Retinal pigment epithelial cell (primary cell): ENCODE measurements around the gene RPTOR.

Experiments used
- DNase-seq: peaks from one replicate; pipeline ENCODE4 v3.0.0-alpha.2; 2010; ENCODE audit warnings: low read depth
- H3K4me3 ChIP-seq: 2 replicates; pipeline ENCODE4 v1.5.1; 2011; ENCODE audit warnings: mild to moderate bottlenecking, low read length, control low read depth, moderate library complexity
- CTCF ChIP-seq: conservative IDR thresholded peaks from 2 replicates; pipeline ENCODE4 v1.5.1; 2011; ENCODE audit warnings: low read depth, low read length, control low read depth, inconsistent platforms

The RPTOR gene

GRCh38 chr17:80936218-80936617 is 391.6 kb downstream of the RPTOR start:
- TF ChIP-seq CTCF, result no peak
- no peak for DNase-seq
- no peak overlapping the region for H3K4me3 ChIP-seq

- TF ChIP-seq CTCF, result no peak
- no peak for DNase-seq
- H3K4me3 ChIP-seq, result no peak overlapping the region
These were observed 392.1 kb downstream of the RPTOR start for GRCh38 chr17:80936723-80937122.

GRCh38 chr17:80937462-80938381 is 393.1 kb downstream of the RPTOR start:
- no peak overlapping the region for H3K4me3 ChIP-seq
- DNase-seq, result no peak
- no peak for TF ChIP-seq CTCF

- no peak overlapping the region for H3K4me3 ChIP-seq
- no peak for TF ChIP-seq CTCF
- no peak for DNase-seq
These were observed 393.9 kb downstream of the RPTOR start for GRCh38 chr17:80938556-80938955.

- TF ChIP-seq CTCF, result no peak
- no peak overlapping the region for H3K4me3 ChIP-seq
- DNase-seq, result no peak
These were observed 394.8 kb downstream of the RPTOR start for GRCh38 chr17:80939151-80940145.

- H3K4me3 ChIP-seq, result no peak overlapping the region
- DNase-seq, result no peak
- TF ChIP-seq CTCF, result no peak
These were observed 395.8 kb downstream of the RPTOR start for GRCh38 chr17:80940171-80941123.
